ENCODE data around the gene VSTM2L. TPM values are rescaled to one million over a fixed set of nuclear protein-coding genes. Genes with fewer than 3 reads are reported as not detected.

Gene VSTM2L
- total and polyA plus RNA-seq, 2 of the 4 experiments (the other 2 are of a cell fraction) = 0.18 to 0.19 TPM

DNA sequence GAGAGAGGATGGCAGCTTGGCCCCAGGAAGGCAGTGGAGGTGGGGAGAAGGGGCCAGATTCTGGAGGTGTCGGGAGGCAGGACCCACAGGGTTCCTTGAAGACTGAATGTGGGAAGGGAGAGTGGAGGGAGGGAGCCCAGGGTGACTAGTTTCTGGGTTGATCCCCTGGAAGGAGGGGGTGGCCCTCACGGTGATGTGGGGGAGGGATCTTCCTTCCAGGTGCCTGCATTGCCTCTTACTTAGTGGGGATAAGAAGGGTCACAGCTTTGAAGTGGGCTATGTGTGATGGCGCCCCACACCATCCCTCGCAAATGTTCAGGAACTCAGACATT lies 26.7 kb downstream of the VSTM2L start:
- in situ Hi-C loops (cut with MboI; ENCODE audit: low sequenced_read_pairs) = no loop called here

More for the DNA sequence above, 26.7 kb downstream of the VSTM2L start:
- no CpG with 5 or more reads among the region's 4 CpGs for WGBS, 2 experiments (ENCODE audit: extremely low coverage in 2 of 2, insufficient read length in 1 of 2)
- ChIA-PET POLR2A (ENCODE audit: unreplicated experiment) (no interaction called here), CTCF (no interaction called here)
- ATAC-seq (ENCODE audit: low read depth) = no peak
- no peak overlapping the region for H3K4ac ChIP-seq (ENCODE audit: low read depth, low read length)
- H2BK20ac ChIP-seq (ENCODE audit: low read depth, low read length) = no peak overlapping the region
- H4K5ac ChIP-seq (ENCODE audit: low read depth, low read length) = no peak overlapping the region
- no peak overlapping the region for H3K18ac ChIP-seq (ENCODE audit: low read depth, low read length)
- no peak overlapping the region for H3K56ac ChIP-seq (ENCODE audit: extremely low read depth, insufficient read depth, low read length)
- no peak overlapping the region for H4K8ac ChIP-seq (ENCODE audit: low read depth in 2 of 2, low read length in 2 of 2)
- dilution Hi-C loops (cut with HindIII; ENCODE audit: low sequenced_read_pairs, unreplicated experiment) = no loop called here
- no peak for TF ChIP-seq BHLHE40 (IDR thresholded peaks at IDR 0.05; ENCODE audit: low read depth, low read length)
- TF ChIP-seq RCOR1 (IDR thresholded peaks at IDR 0.05; ENCODE audit: insufficient replicate concordance, low read length) = no peak
- no peak for TF ChIP-seq MAZ (IDR thresholded peaks at IDR 0.05; ENCODE audit: borderline replicate concordance, low read depth, low read length)
- no peak for TF ChIP-seq ELK1 (IDR thresholded peaks at IDR 0.05; ENCODE audit: borderline replicate concordance, low read depth, low read length)
- no peak for TF ChIP-seq MXI1 (IDR thresholded peaks at IDR 0.05; ENCODE audit: borderline replicate concordance, low read depth, low read length)
- no peak for TF ChIP-seq FOS (IDR thresholded peaks at IDR 0.05; ENCODE audit: low read depth, low read length)
- no peak for TF ChIP-seq SMC3 (IDR thresholded peaks at IDR 0.05; ENCODE audit: low read depth, low read length)
- TF ChIP-seq NFE2L2 (IDR thresholded peaks at IDR 0.05; ENCODE audit: low read depth, low read length) = no peak
- TF ChIP-seq CEBPB (IDR thresholded peaks at IDR 0.05; ENCODE audit: low read depth, low read length) = no peak
- no peak for TF ChIP-seq USF2 (IDR thresholded peaks at IDR 0.05; ENCODE audit: low read depth, low read length)
- H3K23ac ChIP-seq (ENCODE audit: low read depth, low read length) = no peak overlapping the region
- no peak overlapping the region for H3K14ac ChIP-seq (replicated peaks; ENCODE audit: low read depth, low read length)
- H3K79me1 ChIP-seq (ENCODE audit: low read depth in 1 of 2, low read length in 2 of 2) = no peaks in the 10 kb centered on the region
- H2AK9ac ChIP-seq (replicated peaks; ENCODE audit: low read depth, low read length, poor library complexity) = no peak overlapping the region
- H4K20me1 ChIP-seq (ENCODE audit: insufficient read depth, low read length) = no peaks in the 10 kb centered on the region
- no peak overlapping the region for H3K9ac ChIP-seq (ENCODE audit: low read depth, low read length)
- no peaks in the 10 kb centered on the region for H3K9me3 ChIP-seq (ENCODE audit: control insufficient read depth, insufficient read depth, low read length)
- H3K27ac ChIP-seq (ENCODE audit: insufficient read depth, low read length) = no peak overlapping the region
- BruUV-seq (replicated peaks) = no TSS peak
- H3K36me3 ChIP-seq (ENCODE audit: control insufficient read depth, insufficient read depth, low read length) = no peaks in the 10 kb centered on the region
- no peaks in the 10 kb centered on the region for H3K9me1 ChIP-seq (ENCODE audit: insufficient read depth, low read length)
- no peak for DNase-seq
- H3K4me1 ChIP-seq (ENCODE audit: control insufficient read depth, insufficient read depth, low read length) = no peaks in the 10 kb centered on the region
- no peak overlapping the region for H3K4me3 ChIP-seq (ENCODE audit: insufficient read depth, low read depth, low read length)
- intact Hi-C loops (cut with micrococcal nuclease) = no loop called here
- H3K4me2 ChIP-seq (ENCODE audit: low read depth, low read length) = no peak overlapping the region
- no peak overlapping the region for H2BK5ac ChIP-seq (ENCODE audit: low read depth, low read length, poor library complexity, severe bottlenecking)
- no peak overlapping the region for H2AFZ ChIP-seq (replicated peaks; ENCODE audit: low read length, poor library complexity)
- H4K91ac ChIP-seq (ENCODE audit: insufficient read depth, low read depth, low read length) = no peak overlapping the region
- no peak overlapping the region for H2AK5ac ChIP-seq (ENCODE audit: low read depth, low read length)
- no peak overlapping the region for H2BK120ac ChIP-seq (ENCODE audit: low read depth, low read length)
- no peak overlapping the region for H2BK15ac ChIP-seq (ENCODE audit: low read depth, low read length)
- H3K27me3 ChIP-seq (ENCODE audit: control insufficient read depth, insufficient read depth, low read length) = peaks cover 64% of the 10 kb centered on the region
